GM21717 (cell line): ENCODE results near the gene MYO6.

ENCODE experiments used
- ATAC-seq: cut with Tn5 transposase; IDR thresholded peaks from one replicate; pipeline ENCODE4 v1.9.1; 2021; ENCODE audit warnings: mild to moderate bottlenecking, moderate library complexity; ENCODE audit not compliant: unreplicated experiment

Gene MYO6

GRCh38 chr6:75819776-75820487 is 70.9 kb downstream of the MYO6 start:
- ATAC-seq = no peak

GRCh38 chr6:75824160-75824559 is 75.1 kb downstream of the MYO6 start:
- peak; percentile 79 for ATAC-seq

DNA sequence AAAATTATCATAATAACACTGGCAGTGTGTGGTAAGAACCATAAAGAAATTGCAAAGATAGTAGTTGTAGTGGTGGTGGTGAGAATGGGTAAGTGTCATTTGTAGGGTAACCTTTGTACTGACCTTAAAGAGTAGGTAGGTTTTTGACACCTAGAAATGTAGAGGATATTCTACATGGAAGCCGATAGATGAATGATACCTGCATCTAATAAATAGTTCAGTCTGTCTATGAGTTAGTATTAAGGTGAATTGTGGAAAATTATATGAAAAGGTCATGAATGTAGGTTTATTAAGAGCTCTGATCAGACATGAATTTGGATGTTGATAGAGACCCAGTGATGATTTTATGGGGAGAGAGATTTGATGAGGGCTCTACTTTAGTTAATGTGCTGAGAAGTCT is 78.1 kb downstream of the MYO6 start:
- ATAC-seq = no peak

DNA sequence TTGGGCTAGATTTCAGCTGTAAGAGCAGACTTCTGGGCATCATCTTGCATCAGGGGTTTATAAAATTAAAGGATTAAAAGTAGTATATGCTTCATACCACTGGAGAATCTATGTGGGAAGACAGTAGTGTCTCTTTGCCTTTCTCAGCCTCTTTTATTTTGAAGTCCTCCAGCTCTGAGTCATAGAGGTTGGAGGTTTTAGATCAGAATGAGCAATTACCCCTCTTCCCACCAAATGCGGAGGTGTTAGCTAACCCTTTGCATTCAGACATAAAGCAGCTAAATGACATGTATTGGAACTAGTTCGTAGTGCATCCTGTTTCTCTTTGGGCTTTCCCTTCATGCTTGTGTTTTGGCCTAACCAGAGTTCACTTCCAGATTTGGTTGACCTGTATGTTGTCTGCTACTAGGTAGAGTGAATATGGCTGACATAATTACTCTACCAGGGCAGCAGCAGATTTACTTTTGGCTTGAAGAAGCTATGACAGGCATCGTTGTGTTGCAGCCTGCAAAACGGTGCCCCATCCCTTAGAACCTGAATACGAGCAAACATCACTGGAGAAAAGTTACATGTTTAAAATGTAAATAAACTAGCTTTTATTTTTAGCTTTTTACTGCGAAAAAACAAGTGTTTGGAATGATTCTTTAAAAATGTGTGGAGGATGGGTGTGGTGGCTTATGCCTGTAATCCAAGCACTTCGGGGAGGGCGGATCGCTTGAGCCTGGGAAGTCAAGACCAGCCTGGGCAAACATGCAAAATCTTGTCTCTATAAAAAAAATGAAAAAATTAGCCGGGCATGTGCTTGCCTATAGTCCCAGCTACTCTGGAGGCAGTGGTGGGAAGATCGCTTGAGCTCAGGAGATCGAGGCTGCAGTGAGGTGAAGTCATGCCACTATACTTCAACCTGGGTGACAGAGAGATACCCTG is 82.2 kb downstream of the MYO6 start:
- ATAC-seq = peak; percentile 93

- ATAC-seq = no peak
Measured at GRCh38 chr6:75834447-75834846, 85.4 kb downstream of the MYO6 start.

DNA sequence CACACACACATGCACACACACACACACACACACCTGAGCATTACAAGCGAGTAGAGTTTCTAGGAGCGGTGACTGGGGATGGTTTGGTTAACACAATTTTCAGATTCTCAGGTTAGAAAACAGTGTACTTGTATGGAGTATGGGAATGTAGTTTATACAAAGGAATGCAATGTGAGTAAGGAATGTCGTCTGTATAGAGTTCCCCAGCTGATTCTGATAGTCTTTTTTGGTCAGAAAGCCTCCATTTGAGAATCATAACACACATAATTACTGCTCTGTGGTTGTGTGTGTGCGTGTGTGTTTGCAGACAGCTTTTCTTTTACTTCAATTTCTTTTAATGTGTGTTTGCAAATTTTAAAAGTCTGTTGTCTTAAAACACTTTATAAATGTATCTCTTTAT is 93.2 kb downstream of the MYO6 start:
- no peak for ATAC-seq

GRCh38 chr6:75842732-75843131 is 93.7 kb downstream of the MYO6 start:
- ATAC-seq = no peak

DNA sequence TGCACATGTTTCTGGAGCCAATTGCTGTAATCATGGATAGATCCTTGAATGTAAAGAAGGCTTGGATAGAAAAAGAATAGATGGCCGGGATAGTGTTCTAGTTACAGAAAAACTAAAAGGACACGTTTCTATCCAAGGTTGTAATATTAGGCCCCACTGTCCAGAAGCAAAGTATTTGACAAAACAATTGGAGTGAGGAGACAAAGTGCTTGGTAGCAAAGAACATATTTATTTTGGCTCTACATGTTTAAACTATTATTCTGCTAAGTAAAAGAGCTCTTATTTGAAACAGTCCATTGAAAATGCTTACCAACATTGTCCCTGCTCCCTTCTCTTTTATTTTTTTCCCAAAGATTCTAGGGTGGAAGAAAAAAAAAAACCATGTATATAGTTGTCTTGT is 94.4 kb downstream of the MYO6 start:
- ATAC-seq = no peak

DNA sequence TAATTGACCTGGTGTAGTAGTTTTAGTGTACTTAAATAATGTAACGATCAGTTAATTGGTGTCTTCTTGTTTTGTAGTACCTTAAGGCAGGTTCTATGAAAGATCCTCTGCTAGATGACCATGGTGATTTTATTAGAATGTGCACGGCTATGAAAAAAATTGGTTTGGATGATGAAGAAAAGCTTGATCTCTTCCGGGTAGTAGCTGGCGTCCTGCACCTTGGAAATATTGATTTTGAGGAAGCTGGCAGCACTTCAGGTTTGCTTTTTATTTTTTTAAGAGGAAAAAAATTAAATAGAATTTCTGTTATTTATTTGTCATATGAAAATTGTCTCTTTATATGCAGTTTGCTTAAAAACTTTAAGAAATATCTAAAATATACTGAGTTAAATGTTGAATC is 99.2 kb downstream of the MYO6 start:
- ATAC-seq = no peak

DNA sequence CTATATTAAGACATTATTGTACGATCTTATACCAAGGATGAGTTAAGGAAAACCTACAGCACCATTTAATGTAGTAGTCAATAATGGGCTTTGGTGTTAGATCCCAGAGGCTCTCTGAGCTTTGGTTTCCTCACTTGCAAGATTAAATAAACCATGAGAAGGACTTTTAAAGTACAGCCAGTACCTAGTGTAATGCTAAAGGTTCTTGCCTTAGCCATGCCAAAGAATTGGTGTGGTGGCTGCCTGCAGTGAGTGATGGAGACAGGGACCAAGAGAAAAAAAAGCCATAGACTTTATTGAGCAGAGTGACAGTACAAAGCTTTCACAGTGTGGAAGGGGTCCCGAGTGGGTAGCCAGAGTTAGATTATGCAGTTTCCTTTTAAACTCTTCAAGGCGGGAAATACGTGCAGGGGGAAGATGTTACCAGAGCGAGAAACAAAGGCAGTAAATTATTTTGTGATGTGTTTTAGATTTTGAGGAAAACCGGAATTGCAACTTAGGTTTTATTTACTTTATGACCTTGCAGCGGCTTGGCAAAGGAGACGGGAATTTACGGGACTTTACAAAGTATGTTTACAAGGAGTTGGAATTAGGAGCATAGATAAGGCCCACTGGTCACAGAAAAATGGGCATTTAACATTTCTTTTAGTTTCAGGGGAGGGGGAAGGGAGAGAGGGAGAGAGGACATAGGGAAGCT is 100.4 kb downstream of the MYO6 start:
- no peak for ATAC-seq

GRCh38 chr6:75850026-75850833 is 101.2 kb downstream of the MYO6 start:
- ATAC-seq = no peak

- ATAC-seq = no peak
Measured at GRCh38 chr6:75852721-75853120, 103.7 kb downstream of the MYO6 start.

GRCh38 chr6:75853806-75854205 is 104.8 kb downstream of the MYO6 start:
- no peak for ATAC-seq

- no peak for ATAC-seq
Measured at GRCh38 chr6:75855052-75855451, 106.0 kb downstream of the MYO6 start.

GRCh38 chr6:75856902-75857301 is 107.9 kb downstream of the MYO6 start:
- no peak for ATAC-seq

- no peak for ATAC-seq
Measured at GRCh38 chr6:75863001-75863400, 114.0 kb downstream of the MYO6 start.

- ATAC-seq = no peak
Measured at GRCh38 chr6:75863784-75864183, 114.7 kb downstream of the MYO6 start.

DNA sequence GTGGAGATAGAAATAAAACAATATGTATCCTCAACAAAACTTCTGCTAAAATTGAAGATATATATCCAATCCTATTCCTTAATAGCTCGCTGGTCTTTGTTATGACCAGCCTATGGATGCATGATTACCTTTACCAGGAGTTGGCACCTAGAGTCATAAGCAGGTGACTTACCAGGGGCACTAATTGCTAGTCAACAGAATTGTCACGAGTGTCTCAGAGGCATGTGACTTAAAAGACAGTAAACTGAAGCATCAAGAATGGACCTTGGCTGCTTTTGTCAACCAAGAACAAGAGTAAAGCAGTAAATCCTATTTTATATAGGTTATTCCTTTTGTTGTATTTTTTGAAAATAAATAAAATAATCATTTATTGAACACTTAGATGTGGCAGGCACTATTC is 115.4 kb downstream of the MYO6 start:
- no peak for ATAC-seq

DNA sequence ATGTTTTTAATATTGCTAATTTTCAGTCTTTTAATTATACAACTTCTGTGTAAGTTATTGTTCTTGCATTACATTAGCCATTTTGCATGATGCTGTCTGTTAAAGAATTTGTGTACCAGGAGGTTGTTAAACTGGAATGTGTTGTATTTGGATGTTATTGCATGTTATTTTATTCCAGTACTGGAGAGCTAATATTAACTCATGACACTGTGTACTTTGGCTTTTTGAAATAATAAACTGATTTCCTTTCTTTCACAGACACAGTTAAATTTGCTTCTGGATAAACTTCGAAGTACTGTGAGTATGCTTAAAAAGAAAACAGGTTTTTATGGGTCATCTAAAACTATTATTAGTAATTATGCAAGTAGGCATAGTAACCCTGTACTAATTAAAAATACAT is 121.3 kb downstream of the MYO6 start:
- ATAC-seq = no peak

- ATAC-seq = no peak
Measured at GRCh38 chr6:75874224-75874623, 125.2 kb downstream of the MYO6 start.

- no peak for ATAC-seq
Measured at GRCh38 chr6:75876152-75876551, 127.1 kb downstream of the MYO6 start.
